Gastrocnemius medialis (tissue), 4 donors: ENCODE data around the gene GART. TPM values are rescaled to one million over a fixed set of nuclear protein-coding genes. Genes with fewer than 3 reads are reported as not detected.

Experiments
- ATAC-seq, 2 donors: fragments of 150-250 bp; one replicate each; pipeline ENCODE4 v1.9.1; 2016
- DNase-seq, 2 donors: peaks; one replicate each; pipeline ENCODE4 v3.0.0-alpha.2; 2019
- H3K27ac ChIP-seq, 4 donors: fragments of 200-600 bp; sonication (generic); 1 replicate in 1 of 4; 2 replicates in 3 of 4; pipeline ENCODE4 v1.5.1; 2016 to 2018; ENCODE audit warnings: mild to moderate bottlenecking in 2 of 4, moderate library complexity in 1 of 4
- H3K27me3 ChIP-seq, 3 donors: fragments of 200-600 bp; sonication (generic) in 2 of 3; 1 replicate in 1 of 3; 2 replicates in 2 of 3; pipeline versions ENCODE4 v1.5.1 to v1.6.0; 2016 to 2019; ENCODE audit warnings: mild to moderate bottlenecking in 1 of 3, moderate library complexity in 1 of 3
- H3K36me3 ChIP-seq, 2 donors: fragments of 200-600 bp; sonication (generic) in 1 of 2; one replicate each; pipeline ENCODE4 v1.5.1; 2017 to 2018
- H3K4me1 ChIP-seq, 2 donors: fragments of 200-600 bp; sonication (generic) in 1 of 2; one replicate each; pipeline ENCODE4 v1.5.1; 2016 to 2017; ENCODE audit warnings: mild to moderate bottlenecking in 2 of 2
- H3K4me3 ChIP-seq, 4 donors: fragments of 200-600 bp; sonication (generic) in 3 of 4; 1 replicate in 1 of 4; 2 replicates in 3 of 4; pipeline ENCODE4 v1.5.1; 2016 to 2019; ENCODE audit warnings: mild to moderate bottlenecking in 2 of 4
- H3K9me3 ChIP-seq, 3 donors: fragments of 200-600 bp; sonication (generic) in 2 of 3; 1 replicate in 1 of 3; 2 replicates in 2 of 3; pipeline ENCODE4 v1.5.1; 2016 to 2019
- POLR2A ChIP-seq, 2 donors: fragments of 450-650 bp; IDR thresholded peaks; one replicate each; pipeline ENCODE4 v1.6.1; 2017; ENCODE audit warnings: antibody characterized with exemption in 2 of 2, mild to moderate bottlenecking in 2 of 2, moderate library complexity in 2 of 2
- in situ Hi-C, 4 donors: fragments of 200-750 bp; cut with MboI; loops; one replicate each; pipeline versions ENCODE4 v1.15.0 to v1.8.0; 2017; ENCODE audit warnings: low sequenced_read_pairs in 4 of 4
- intact Hi-C: fragments of 100-400 bp; cut with DNase I; formaldehyde crosslinking; loops from one replicate; pipeline ENCODE4 v1.15.1; 2023; ENCODE audit warnings: low total_unique reads
- total RNA-seq, 4 donors: library from RNA; depleted of rRNA; stranded (reverse); fragments of >200 nt; gene quantifications; one replicate each; pipeline versions ENCODE4 v1.1.0 to v1.2.3, GENCODE V29; 2016
- TF ChIP-seq, protein P1 (sequence below), 5 experiments: fragments of 450-650 bp in 3 of 5; fragments of 200-600 bp in 2 of 5; sonication (generic) in 2 of 5; IDR thresholded peaks in 4 of 5; conservative IDR thresholded peaks in 1 of 5; 1 replicate in 4 of 5; 2 replicates in 1 of 5; pipeline ENCODE4 v1.5.1; 2016 to 2019; ENCODE audit warnings: antibody characterized with exemption in 5 of 5, mild to moderate bottlenecking in 3 of 5, moderate library complexity in 3 of 5

The GART gene
- total RNA-seq, 4 donors from 2014 or later, result 46.3 to 97.5 (median 55.4) TPM

DNA sequence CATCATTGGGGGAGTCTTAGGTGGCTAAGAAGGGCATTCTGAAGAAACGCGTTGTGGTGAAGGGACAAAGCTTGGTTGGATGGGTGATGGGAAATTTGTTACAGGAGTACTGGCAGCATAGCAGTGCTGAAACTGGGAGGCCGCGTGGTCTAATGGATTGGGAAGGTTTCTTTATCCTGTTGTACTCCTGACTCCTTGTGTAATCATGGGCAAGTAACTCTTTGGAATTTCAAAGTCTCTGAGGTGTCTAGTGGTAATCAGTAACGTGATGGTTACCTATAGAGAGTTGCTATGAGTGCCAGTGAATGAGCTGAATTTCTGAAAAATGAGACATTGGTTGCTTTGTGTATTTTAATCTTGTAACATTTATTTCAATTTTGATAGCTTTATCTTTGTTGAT is 28.1 kb upstream of the GART start:
- Histone ChIP-seq H3K9me3 (no peaks in the 10 kb centered on the region), H3K4me3 (no peak overlapping the region), H3K36me3 (peaks cover 0 to 62% of the 10 kb centered on the region in 2 donors), H3K27ac (no peak overlapping the region), H3K4me1 (peaks cover 5 to 6% of the 10 kb centered on the region in 2 donors), H3K27me3 (no peaks in the 10 kb centered on the region)
- TF ChIP-seq, protein P1, sequence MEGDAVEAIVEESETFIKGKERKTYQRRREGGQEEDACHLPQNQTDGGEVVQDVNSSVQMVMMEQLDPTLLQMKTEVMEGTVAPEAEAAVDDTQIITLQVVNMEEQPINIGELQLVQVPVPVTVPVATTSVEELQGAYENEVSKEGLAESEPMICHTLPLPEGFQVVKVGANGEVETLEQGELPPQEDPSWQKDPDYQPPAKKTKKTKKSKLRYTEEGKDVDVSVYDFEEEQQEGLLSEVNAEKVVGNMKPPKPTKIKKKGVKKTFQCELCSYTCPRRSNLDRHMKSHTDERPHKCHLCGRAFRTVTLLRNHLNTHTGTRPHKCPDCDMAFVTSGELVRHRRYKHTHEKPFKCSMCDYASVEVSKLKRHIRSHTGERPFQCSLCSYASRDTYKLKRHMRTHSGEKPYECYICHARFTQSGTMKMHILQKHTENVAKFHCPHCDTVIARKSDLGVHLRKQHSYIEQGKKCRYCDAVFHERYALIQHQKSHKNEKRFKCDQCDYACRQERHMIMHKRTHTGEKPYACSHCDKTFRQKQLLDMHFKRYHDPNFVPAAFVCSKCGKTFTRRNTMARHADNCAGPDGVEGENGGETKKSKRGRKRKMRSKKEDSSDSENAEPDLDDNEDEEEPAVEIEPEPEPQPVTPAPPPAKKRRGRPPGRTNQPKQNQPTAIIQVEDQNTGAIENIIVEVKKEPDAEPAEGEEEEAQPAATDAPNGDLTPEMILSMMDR (IDR thresholded peaks at IDR 0.05 in 4 of 5, conservative IDR thresholded peaks at IDR 0.05 in 1 of 5), result no peak
- TF ChIP-seq POLR2A (IDR thresholded peaks at IDR 0.05), result no peak
- intact Hi-C loops (no loop called here), in situ Hi-C loops (no loop called here)
- DNase-seq, result no peak
- ATAC-seq, result no peak

DNA sequence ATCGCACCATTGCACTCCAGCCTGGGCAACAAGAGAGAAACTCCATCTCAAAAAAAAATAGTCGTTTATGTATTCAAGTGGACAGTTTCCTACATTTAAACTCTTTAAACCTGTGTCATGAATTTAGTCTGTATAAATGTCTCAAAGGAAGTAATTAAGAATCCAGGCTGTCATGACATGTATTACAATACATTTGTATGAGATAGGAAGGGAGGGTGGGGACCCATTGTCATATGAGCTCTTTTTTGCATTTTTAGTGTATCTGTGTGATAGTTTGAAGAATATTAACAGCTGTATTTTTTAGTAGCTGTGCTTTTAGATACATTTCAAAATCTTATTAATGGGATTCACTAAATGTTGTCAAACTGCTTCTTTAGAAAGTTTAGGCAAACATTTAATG is 26.5 kb upstream of the GART start:
- H3K9me3 ChIP-seq, result no peaks in the 10 kb centered on the region
- peaks cover 5 to 6% of the 10 kb centered on the region in 2 donors for H3K4me1 ChIP-seq
- no peak for ATAC-seq
- no peak overlapping the region for H3K4me3 ChIP-seq
- DNase-seq, result no peak
- peaks cover 0 to 49% of the 10 kb centered on the region in 2 donors for H3K36me3 ChIP-seq
- H3K27me3 ChIP-seq, result no peaks in the 10 kb centered on the region
- no peak overlapping the region for H3K27ac ChIP-seq
- in situ Hi-C loops, result no loop called here
- intact Hi-C loops, result no loop called here
- TF ChIP-seq, protein P1 (IDR thresholded peaks at IDR 0.05 in 4 of 5, conservative IDR thresholded peaks at IDR 0.05 in 1 of 5), result no peak
- no peak for TF ChIP-seq POLR2A (IDR thresholded peaks at IDR 0.05)

DNA sequence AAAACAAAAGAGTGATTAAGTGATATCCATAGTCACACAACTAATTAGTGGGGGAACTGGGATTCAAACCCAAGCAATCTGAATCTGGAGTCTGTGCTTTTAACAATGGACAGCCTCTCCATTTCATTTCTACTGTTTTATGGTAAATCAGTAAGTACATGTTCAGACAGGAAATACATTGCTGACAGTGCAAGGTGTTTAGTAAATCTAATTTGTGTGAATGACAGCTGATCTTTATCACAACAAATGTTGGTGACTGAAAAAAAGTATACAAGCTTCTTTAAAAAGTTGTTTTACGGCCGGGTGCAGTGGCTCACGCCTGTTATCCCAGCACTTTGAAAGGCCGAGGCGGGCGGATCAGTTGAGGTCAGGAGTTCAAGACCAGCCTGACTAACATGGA is 26.0 kb upstream of the GART start:
- intact Hi-C loops, result no loop called here
- H3K9me3 ChIP-seq, result no peaks in the 10 kb centered on the region

DNA sequence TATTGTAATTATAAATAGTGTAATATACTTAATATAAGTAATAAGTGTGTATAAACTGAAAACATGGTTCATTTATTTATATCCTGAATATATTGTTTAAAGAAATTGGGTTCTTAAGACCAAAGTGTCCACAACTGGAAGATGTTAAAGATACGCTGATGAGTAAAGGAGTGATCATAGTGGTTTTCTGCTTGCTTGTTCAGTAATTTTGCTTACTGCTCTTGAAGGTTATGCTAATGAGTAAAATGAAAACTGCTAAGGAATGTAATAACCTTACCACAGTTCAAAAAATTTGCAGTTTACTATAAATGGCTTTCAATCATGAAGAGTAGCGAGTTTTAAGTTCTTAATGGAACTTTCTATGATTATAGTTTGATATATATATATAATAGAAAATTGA is 24.6 kb upstream of the GART start:
- Histone ChIP-seq H3K27ac (no peak overlapping the region), H3K36me3 (peaks cover 0 to 60% of the 10 kb centered on the region in 2 donors), H3K4me1 (peaks cover 0 to under 1% of the 10 kb centered on the region in 2 donors), H3K9me3 (no peaks in the 10 kb centered on the region), H3K27me3 (no peaks in the 10 kb centered on the region), H3K4me3 (no peak overlapping the region)
- intact Hi-C loops, result no loop called here
- ATAC-seq (no peak), DNase-seq (no peak)
- no peak for TF ChIP-seq POLR2A (IDR thresholded peaks at IDR 0.05)
- TF ChIP-seq, protein P1 (IDR thresholded peaks at IDR 0.05 in 4 of 5, conservative IDR thresholded peaks at IDR 0.05 in 1 of 5), result no peak
- in situ Hi-C loops, result no loop called here

More for the DNA sequence above, 26.0 kb upstream of the GART start:
- TF ChIP-seq, protein P1 (IDR thresholded peaks at IDR 0.05 in 4 of 5, conservative IDR thresholded peaks at IDR 0.05 in 1 of 5), result no peak
- TF ChIP-seq POLR2A (IDR thresholded peaks at IDR 0.05), result no peak
- no peak overlapping the region for H3K4me3 ChIP-seq
- in situ Hi-C loops, result no loop called here
- DNase-seq, result no peak
- peaks cover 0 to 49% of the 10 kb centered on the region in 2 donors for H3K36me3 ChIP-seq
- peaks cover 5 to 6% of the 10 kb centered on the region in 2 donors for H3K4me1 ChIP-seq
- ATAC-seq, result no peak
- H3K27me3 ChIP-seq, result no peaks in the 10 kb centered on the region
- no peak overlapping the region for H3K27ac ChIP-seq

DNA sequence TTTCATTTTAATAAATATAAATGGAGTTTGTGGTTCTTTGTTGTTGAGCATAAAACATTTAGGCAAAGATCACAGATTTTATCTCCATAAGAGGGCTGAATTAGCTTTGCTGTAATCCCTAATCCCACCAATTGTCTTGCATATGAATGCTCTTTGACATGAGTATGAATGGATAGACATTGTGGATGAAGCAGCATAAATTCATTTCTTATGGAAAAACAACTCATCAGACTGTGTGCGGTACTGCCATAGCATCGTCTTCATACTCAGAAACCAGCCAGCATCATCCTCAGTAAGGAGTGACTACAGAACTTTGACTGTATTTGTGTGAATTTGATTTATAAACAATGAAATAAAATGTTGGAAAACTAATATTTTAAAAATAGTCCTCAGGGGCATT is 20.5 kb upstream of the GART start:
- no peak overlapping the region for H3K27ac ChIP-seq
- no peaks in the 10 kb centered on the region for H3K9me3 ChIP-seq
- peaks cover 0 to 67% of the 10 kb centered on the region in 2 donors for H3K36me3 ChIP-seq
- H3K27me3 ChIP-seq, result no peaks in the 10 kb centered on the region
- no peak for DNase-seq
- TF ChIP-seq, protein P1 (IDR thresholded peaks at IDR 0.05 in 4 of 5, conservative IDR thresholded peaks at IDR 0.05 in 1 of 5), result no peak
- TF ChIP-seq POLR2A (IDR thresholded peaks at IDR 0.05), result no peak
- in situ Hi-C loops, result no loop called here
- no peak for ATAC-seq
- H3K4me3 ChIP-seq, result no peak overlapping the region
- H3K4me1 ChIP-seq, result peaks cover 3 to 9% of the 10 kb centered on the region in 2 donors
- intact Hi-C loops, result no loop called here
